Activated naive CD8-positive, alpha-beta T cell treated with anti-CD3 and anti-CD28 coated beads for 36 hours (primary cell): ENCODE results near the gene CC2D1A. TPM values are rescaled to one million over a fixed set of nuclear protein-coding genes. Genes with fewer than 3 reads are reported as not detected.

ENCODE experiments used
- DNase-seq: peaks from one replicate; pipeline ENCODE4 v3.0.0; 2021
- H3K27ac Mint-ChIP-seq: one replicate; pipeline ENCODE4 v1.8.0; 2022; ENCODE audit warnings: mild to moderate bottlenecking, moderate library complexity, mixed read lengths
- H3K27me3 Mint-ChIP-seq: one replicate; pipeline ENCODE4 v1.8.0; 2022; ENCODE audit warnings: mild to moderate bottlenecking, mixed read lengths
- H3K36me3 Mint-ChIP-seq: one replicate; pipeline ENCODE4 v1.8.0; 2021; ENCODE audit warnings: mild to moderate bottlenecking, mixed read lengths
- H3K4me1 Mint-ChIP-seq: one replicate; pipeline ENCODE4 v1.8.0; 2021; ENCODE audit warnings: mixed read lengths
- H3K4me3 Mint-ChIP-seq: one replicate; pipeline ENCODE4 v1.8.0; 2022; ENCODE audit warnings: mild to moderate bottlenecking, moderate library complexity, mixed read lengths
- H3K9me3 Mint-ChIP-seq: one replicate; pipeline ENCODE4 v1.8.0; 2022; ENCODE audit warnings: mixed read lengths
- total RNA-seq, 2 experiments: library from RNA; stranded (reverse); gene quantifications; one replicate each; pipeline ENCODE4 v1.2.3, GENCODE V29; 2021

The CC2D1A gene
- total RNA-seq, 2 experiments from 2014 or later, result 24.4 to 25.0 TPM

GRCh38 chr19:13870873-13871272 lies 35.1 kb upstream of the CC2D1A start:
- Mint-ChIP-seq H3K27ac (no peak overlapping the region), H3K4me3 (no peak overlapping the region), H3K36me3 (no peaks in the 10 kb centered on the region)

GRCh38 chr19:13872339-13872694 lies 33.7 kb upstream of the CC2D1A start:
- Mint-ChIP-seq H3K4me3 (peak overlapping the region; percentile 58), H3K4me1 (peaks cover 14% of the 10 kb centered on the region)
- DNase-seq, result no peak

More at GRCh38 chr19:13870873-13871272, 35.1 kb upstream of the CC2D1A start:
- H3K9me3 Mint-ChIP-seq, result no peaks in the 10 kb centered on the region
- H3K27me3 Mint-ChIP-seq, result peaks cover 28% of the 10 kb centered on the region
- DNase-seq, result no peak
- H3K4me1 Mint-ChIP-seq, result peaks cover 18% of the 10 kb centered on the region

GRCh38 chr19:13872695-13873389 lies 33.2 kb upstream of the CC2D1A start:
- no peaks in the 10 kb centered on the region for H3K9me3 Mint-ChIP-seq
- H3K4me3 Mint-ChIP-seq, result peak overlapping the region; percentile 58
- no peak overlapping the region for H3K27ac Mint-ChIP-seq
- peak; percentile 57 for DNase-seq
- no peaks in the 10 kb centered on the region for H3K36me3 Mint-ChIP-seq
- peaks cover 13% of the 10 kb centered on the region for H3K27me3 Mint-ChIP-seq
- peaks cover 14% of the 10 kb centered on the region for H3K4me1 Mint-ChIP-seq

More at GRCh38 chr19:13872339-13872694, 33.7 kb upstream of the CC2D1A start:
- Mint-ChIP-seq H3K36me3 (no peaks in the 10 kb centered on the region), H3K9me3 (no peaks in the 10 kb centered on the region), H3K27ac (no peak overlapping the region), H3K27me3 (peaks cover 18% of the 10 kb centered on the region)

- no peak overlapping the region for H3K4me3 Mint-ChIP-seq
- H3K4me1 Mint-ChIP-seq, result peaks cover 11% of the 10 kb centered on the region
- no peak for DNase-seq
- H3K9me3 Mint-ChIP-seq, result no peaks in the 10 kb centered on the region
- H3K27me3 Mint-ChIP-seq, result peaks cover 13% of the 10 kb centered on the region
- H3K36me3 Mint-ChIP-seq, result no peaks in the 10 kb centered on the region
- H3K27ac Mint-ChIP-seq, result no peak overlapping the region
Observed at GRCh38 chr19:13873834-13874515, 32.0 kb upstream of the CC2D1A start.

- DNase-seq, result no peak
- peaks cover 13% of the 10 kb centered on the region for H3K27me3 Mint-ChIP-seq
- no peak overlapping the region for H3K27ac Mint-ChIP-seq
Observed at GRCh38 chr19:13875824-13876223, 30.2 kb upstream of the CC2D1A start.

GRCh38 chr19:13876834-13877233 lies 29.2 kb upstream of the CC2D1A start, which contains the start of gene NANOS3:
Gene NANOS3 (plus strand): TSS chr19:13877134. CDS start chr19:13877249, 115 bp downstream.
- Mint-ChIP-seq H3K4me1 (peaks cover 23% of the 10 kb centered on the region), H3K27me3 (peaks cover 10% of the 10 kb centered on the region), H3K27ac (no peak within 1 kb of the TSS), H3K4me3 (no peak within 1 kb of the TSS), H3K9me3 (no peaks in the 10 kb centered on the region), H3K36me3 (no peaks in the 10 kb centered on the region)
- DNase-seq, result no peak

More at GRCh38 chr19:13875824-13876223, 30.2 kb upstream of the CC2D1A start:
- Mint-ChIP-seq H3K4me1 (peaks cover 15% of the 10 kb centered on the region), H3K36me3 (no peaks in the 10 kb centered on the region), H3K4me3 (no peak overlapping the region), H3K9me3 (no peaks in the 10 kb centered on the region)

- peaks cover 28% of the 10 kb centered on the region for H3K4me1 Mint-ChIP-seq
- H3K4me3 Mint-ChIP-seq, result no peak overlapping the region
- H3K36me3 Mint-ChIP-seq, result no peaks in the 10 kb centered on the region
- H3K9me3 Mint-ChIP-seq, result no peaks in the 10 kb centered on the region
- peaks cover 6% of the 10 kb centered on the region for H3K27me3 Mint-ChIP-seq
- no peak for DNase-seq
- H3K27ac Mint-ChIP-seq, result no peak overlapping the region
Observed at GRCh38 chr19:13877303-13877702, 28.7 kb upstream of the CC2D1A start.

GRCh38 chr19:13880059-13881043 lies 25.6 kb upstream of the CC2D1A start:
- H3K9me3 Mint-ChIP-seq, result no peaks in the 10 kb centered on the region
- H3K27me3 Mint-ChIP-seq, result no peaks in the 10 kb centered on the region
- DNase-seq, result peak; percentile 99
- H3K27ac Mint-ChIP-seq, result peak overlapping the region; percentile 63
- H3K36me3 Mint-ChIP-seq, result no peaks in the 10 kb centered on the region
- peaks cover 30% of the 10 kb centered on the region for H3K4me1 Mint-ChIP-seq
- H3K4me3 Mint-ChIP-seq, result peak overlapping the region; percentile 62

GRCh38 chr19:13881251-13881691 lies 24.7 kb upstream of the CC2D1A start:
- H3K4me1 Mint-ChIP-seq, result peaks cover 30% of the 10 kb centered on the region
- no peaks in the 10 kb centered on the region for H3K27me3 Mint-ChIP-seq
- peak overlapping the region; percentile 42 for H3K27ac Mint-ChIP-seq
- H3K9me3 Mint-ChIP-seq, result no peaks in the 10 kb centered on the region
- H3K36me3 Mint-ChIP-seq, result no peaks in the 10 kb centered on the region
- no peak for DNase-seq
- peak overlapping the region; percentile 26 for H3K4me3 Mint-ChIP-seq

- no peaks in the 10 kb centered on the region for H3K9me3 Mint-ChIP-seq
- H3K4me3 Mint-ChIP-seq, result peak overlapping the region; percentile 26
Observed at GRCh38 chr19:13881692-13882418, 24.1 kb upstream of the CC2D1A start.

GRCh38 chr19:13882419-13882795 lies 23.6 kb upstream of the CC2D1A start:
- H3K27ac Mint-ChIP-seq, result peak overlapping the region; percentile 66
- no peaks in the 10 kb centered on the region for H3K9me3 Mint-ChIP-seq
- no peak overlapping the region for H3K4me3 Mint-ChIP-seq
- no peaks in the 10 kb centered on the region for H3K27me3 Mint-ChIP-seq
- DNase-seq, result no peak
- H3K4me1 Mint-ChIP-seq, result peaks cover 30% of the 10 kb centered on the region
- H3K36me3 Mint-ChIP-seq, result no peaks in the 10 kb centered on the region

More at GRCh38 chr19:13881692-13882418, 24.1 kb upstream of the CC2D1A start:
- Mint-ChIP-seq H3K4me1 (peaks cover 30% of the 10 kb centered on the region), H3K36me3 (no peaks in the 10 kb centered on the region), H3K27ac (peak overlapping the region; percentile 66), H3K27me3 (no peaks in the 10 kb centered on the region)
- DNase-seq, result no peak

- H3K4me1 Mint-ChIP-seq, result peaks cover 30% of the 10 kb centered on the region
- H3K36me3 Mint-ChIP-seq, result no peaks in the 10 kb centered on the region
- H3K27me3 Mint-ChIP-seq, result no peaks in the 10 kb centered on the region
- no peak overlapping the region for H3K4me3 Mint-ChIP-seq
- no peak for DNase-seq
- no peak overlapping the region for H3K27ac Mint-ChIP-seq
- no peaks in the 10 kb centered on the region for H3K9me3 Mint-ChIP-seq
Observed at GRCh38 chr19:13882836-13883235, 23.2 kb upstream of the CC2D1A start.

- Mint-ChIP-seq H3K27me3 (no peaks in the 10 kb centered on the region), H3K4me1 (peaks cover 30% of the 10 kb centered on the region), H3K36me3 (no peaks in the 10 kb centered on the region), H3K9me3 (no peaks in the 10 kb centered on the region), H3K4me3 (no peak overlapping the region), H3K27ac (no peak overlapping the region)
- no peak for DNase-seq
Observed at GRCh38 chr19:13883516-13884064, 22.4 kb upstream of the CC2D1A start.
